ENCODE data around the gene CSTF2T.

GRCh38 chr10:51667678-51668335 lies 31.6 kb downstream of the CSTF2T start:
- no peak for TF ChIP-seq POLR2AphosphoS5 (IDR thresholded peaks at IDR 0.05)
- TF ChIP-seq, protein P1, sequence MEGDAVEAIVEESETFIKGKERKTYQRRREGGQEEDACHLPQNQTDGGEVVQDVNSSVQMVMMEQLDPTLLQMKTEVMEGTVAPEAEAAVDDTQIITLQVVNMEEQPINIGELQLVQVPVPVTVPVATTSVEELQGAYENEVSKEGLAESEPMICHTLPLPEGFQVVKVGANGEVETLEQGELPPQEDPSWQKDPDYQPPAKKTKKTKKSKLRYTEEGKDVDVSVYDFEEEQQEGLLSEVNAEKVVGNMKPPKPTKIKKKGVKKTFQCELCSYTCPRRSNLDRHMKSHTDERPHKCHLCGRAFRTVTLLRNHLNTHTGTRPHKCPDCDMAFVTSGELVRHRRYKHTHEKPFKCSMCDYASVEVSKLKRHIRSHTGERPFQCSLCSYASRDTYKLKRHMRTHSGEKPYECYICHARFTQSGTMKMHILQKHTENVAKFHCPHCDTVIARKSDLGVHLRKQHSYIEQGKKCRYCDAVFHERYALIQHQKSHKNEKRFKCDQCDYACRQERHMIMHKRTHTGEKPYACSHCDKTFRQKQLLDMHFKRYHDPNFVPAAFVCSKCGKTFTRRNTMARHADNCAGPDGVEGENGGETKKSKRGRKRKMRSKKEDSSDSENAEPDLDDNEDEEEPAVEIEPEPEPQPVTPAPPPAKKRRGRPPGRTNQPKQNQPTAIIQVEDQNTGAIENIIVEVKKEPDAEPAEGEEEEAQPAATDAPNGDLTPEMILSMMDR (IDR thresholded peaks at IDR 0.05 in 8 of 11, conservative IDR thresholded peaks at IDR 0.05 in 3 of 11): no peak

Measured in spleen (tissue), 7 donors.